ENCODE data around the gene USP21.

The USP21 gene

DNA sequence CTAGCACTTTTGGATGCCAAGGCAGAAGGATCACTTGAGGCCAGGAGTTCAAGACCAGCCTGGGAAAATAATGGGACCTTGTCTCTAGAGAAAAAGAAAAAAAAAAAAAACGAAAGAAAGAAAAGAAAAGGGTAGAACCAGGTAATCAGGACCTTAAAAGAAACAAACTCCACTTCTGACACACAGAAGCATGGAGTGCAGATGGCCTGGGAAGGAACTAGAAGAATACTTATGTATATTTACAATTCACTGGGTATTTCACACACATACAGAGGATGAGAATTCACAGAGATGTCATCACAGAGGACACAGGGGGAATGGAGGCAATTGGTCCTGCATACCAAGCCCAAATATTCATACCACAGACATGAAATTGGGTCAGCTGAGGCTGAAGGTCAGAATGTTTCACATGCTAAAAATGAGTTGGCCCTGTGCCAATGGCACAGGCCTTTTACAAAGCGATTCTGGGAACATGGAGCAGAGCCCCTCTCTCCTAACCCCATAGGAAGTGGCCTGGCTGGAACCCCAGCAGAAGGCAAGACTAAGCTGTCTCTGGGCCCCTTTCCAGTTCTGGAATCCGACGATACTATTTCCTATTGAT lies 13.6 kb downstream of the USP21 start:
- no peak for DNase-seq

DNA sequence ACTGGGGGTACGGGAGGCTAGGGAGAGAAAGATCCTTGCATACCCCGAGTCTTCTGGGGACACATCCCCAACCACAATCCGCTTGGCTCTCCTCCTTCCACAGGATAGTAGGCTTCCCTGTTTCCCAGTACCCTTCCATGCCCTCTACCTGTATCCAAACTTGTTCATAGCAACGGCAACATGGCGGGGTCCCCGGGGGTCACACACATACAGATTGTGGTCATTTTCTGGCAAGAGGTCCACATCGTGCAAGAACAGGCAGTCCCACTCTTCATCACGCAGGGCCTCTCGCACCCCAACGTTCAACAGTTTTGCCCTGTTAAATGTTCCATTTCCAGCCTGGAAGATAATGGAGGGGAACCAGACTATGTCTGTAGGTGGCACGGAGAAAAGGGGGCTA lies 14.4 kb downstream of the USP21 start:
- DNase-seq, result no peak

DNA sequence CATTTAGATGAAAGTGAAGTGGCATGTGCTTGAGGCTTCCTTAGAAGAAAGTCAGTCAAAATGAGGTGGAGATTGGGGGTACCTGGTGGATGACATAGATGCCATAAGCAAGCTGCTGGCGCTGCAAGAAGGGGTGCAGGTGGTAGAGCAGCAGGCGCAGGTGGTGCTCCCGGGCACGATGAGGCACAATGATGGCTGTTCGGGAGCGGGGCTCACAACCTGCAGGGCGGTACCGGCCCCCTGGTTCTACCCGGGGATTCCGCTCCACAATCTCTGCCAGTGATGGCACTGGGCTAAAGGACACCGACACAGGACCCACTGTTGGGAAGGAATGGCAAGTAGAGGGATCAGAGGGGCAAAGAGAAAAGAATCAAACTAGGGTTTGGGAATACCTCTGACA lies 15.6 kb downstream of the USP21 start:
- no peak for DNase-seq

DNA sequence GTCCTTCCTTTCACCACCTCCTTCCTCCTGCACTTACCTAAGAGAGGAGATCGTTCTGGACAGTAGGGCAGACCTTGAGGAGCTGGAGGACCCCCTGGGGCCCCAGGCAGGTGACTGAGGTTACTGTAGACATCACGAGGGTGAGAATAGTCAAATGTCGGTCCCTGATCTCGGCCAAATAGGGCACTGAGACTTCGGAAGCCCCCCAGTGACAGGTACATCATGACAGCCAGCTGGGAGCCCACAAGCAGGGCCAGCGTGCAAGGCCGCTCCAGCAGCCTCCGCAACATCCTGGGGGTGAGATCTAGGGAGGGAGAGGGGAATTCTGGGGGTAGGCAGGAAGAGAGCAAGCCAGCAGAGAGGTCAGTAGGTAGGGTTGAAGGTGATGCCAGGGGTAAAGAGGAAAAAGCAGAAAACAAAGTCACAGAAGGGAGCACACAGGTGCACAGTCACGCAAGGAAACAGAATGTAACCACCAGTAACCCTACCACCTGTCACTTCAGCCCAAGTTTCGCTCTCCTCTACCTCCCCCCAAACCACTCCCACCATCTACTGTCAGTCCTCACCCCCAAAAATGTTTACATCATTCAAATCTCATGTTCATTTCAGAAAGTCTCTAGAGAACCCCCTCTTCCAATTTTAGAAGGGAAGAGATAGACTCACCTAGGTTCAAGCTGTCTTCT lies 16.6 kb downstream of the USP21 start:
- DNase-seq, result no peak

DNA sequence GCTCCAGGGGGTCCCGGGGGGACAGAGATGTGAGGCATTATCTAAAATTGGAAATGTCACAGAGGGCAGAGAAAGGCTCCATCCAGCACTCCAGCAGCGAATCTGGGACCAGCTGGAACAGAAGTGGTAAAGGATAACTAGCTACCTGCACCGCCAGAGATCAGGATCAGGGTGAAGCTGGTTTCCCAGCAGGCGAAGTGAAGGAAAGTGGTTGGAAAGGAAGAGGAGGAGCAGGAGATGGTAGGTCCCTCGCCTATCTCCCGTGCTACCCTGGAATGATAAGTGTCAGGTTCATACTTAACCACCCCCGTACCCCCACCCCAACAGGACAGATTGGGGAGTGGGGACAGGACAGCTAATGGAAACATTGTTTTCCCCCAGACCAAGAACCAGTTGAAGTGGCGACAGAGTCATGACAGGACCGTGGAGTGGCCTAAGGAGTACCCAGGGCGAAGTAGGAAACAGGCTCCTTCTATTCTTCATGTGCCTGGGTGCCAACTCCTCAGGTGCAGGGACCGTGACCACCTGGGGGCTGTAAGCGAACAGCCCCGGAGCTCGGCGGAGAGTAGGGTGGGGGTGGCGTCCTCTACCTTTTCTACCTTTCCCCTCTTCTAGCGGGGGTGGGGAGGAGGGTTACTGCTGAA lies 17.3 kb downstream of the USP21 start:
- no peak for DNase-seq

DNA sequence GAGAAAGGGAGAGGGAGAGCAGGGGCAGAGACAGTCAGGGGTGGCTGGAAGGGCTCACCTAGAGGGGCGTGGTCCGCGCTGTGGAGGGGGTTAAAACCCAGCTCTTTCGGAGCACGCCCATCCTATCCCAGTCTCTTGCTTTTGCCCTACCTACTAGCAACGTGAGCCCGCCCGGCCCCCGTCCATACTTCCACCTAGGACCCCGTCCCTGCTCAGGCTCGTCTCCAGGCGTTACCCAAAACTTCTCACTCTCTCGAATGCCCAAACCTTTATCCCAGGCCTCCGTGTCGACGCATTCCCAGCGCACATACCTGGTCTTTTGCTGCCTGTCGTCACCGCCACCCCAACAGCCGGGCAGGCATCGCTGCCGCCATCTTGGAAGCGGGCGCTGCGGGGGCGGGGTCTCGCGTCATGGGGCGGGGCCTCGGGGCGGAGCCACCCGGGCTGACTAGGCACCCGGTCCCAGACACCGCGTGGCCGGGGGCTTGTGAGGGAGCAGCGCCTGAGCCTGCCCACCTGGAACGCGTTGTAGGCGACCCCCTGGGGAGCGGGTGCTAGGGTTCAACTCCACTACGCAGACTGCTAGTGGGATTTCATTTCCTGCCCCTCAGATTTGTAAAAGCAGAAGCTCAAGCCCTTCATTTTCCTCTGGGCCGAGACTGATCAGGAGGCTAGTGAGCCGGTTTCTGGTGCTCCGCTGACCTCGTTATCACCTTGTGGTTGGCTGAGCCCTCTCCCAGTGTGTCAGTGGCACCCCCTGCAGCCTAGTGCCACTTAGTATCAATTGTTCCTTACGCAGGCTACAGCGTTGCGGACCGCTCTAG lies 18.0 kb downstream of the USP21 start, which contains the start of gene B4GALT3:
B4GALT3 (minus strand) TSS at position 396 of the 824 bp plus-strand sequence. CDS start 1,447 bp downstream, outside the sequence.
- peak; percentile 92 to 98 for DNase-seq

DNA sequence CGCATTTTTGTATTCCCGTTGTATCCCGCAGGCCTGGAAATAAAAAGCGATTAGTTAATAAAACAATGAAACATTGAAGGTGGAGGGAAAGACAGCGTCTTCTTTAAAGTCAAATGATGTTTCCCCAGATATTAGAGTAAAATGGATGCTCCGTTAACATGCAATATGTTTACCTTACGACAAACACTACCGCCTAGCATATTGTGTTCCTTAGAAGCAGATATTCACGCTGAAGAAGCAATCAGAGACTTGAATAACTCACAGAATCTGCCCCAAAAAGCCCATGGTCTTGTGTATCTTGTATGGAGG lies 18.6 kb downstream of the USP21 start:
- DNase-seq, result no peak

DNA sequence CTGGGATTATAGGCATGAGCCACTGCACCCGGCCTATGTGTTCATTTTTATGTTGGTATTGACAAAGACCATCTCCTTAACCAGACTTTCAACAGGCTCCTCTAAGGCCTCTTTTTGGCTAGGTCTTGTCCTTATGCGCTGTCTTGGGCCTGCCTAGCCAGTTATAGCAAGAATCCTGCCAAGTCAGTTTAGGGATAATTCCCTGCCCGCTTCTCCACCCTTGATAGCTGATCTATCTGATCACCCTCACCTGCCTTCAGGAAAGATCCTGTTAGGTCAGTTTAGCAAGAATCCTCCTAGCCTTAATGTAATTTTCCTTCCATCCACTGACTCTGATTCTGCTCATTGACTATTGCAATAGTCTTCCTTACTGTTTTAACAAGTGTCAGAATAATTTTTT lies 20.4 kb downstream of the USP21 start:
- no peak for DNase-seq

DNA sequence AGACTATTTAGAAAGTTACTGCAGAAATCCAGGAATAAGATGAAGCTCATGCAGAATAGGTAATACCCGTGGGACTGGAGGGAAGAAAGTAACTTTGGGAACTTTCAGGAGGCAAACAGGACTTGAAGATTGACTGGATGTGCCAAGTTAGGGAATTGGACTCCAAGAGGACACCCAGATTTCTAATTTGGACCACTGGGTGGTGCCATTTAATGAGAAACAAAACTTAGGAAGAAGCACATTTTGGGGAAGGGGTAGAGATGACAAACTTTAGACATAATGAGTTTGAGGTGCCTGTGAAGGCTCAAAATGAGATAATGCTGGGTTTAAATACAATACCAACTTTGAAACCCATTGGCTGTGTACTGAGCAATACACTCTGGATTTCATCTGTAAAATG lies 21.3 kb downstream of the USP21 start:
- peak in 1 of 2 experiments; percentile 44 for DNase-seq

DNA sequence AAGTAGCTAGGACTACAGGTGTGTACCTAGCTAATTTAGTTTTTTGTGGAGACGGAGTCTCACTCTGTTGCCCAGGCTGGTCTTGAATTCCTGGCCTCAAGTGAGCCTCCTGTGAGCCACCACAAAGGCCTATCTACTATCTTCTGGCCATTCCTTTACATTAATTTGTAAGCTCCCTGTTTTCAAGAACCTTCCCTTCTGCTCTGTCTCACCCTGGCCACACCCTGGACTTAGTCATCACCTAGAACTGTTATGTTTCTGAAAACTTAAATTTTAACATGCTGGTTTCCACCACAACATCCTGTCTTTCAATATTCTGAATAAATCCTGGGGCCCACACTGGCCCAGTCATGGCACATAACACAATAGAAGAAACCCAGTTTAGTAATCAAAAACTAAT lies 22.9 kb downstream of the USP21 start:
- no peak for DNase-seq

DNA sequence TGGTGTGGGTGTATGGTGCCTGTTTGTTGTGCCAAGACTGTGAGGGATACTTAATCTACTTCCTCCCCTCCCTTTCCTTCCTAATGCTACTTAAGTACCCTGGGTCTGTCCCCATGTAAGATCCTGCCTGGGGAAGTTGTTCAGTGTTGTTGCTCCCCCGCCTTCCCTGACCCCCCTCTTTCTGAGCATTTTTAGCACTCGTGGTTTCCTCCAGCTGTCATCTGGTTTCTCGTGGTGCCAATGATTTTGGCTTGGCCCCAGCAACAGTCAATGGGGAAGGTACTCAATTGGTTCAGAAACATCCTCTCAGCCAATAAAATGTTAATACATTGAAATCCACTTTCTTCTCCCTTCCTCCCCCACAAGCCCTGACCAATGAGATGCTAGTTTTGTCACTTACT lies 26.0 kb downstream of the USP21 start:
- DNase-seq, result no peak

DNA sequence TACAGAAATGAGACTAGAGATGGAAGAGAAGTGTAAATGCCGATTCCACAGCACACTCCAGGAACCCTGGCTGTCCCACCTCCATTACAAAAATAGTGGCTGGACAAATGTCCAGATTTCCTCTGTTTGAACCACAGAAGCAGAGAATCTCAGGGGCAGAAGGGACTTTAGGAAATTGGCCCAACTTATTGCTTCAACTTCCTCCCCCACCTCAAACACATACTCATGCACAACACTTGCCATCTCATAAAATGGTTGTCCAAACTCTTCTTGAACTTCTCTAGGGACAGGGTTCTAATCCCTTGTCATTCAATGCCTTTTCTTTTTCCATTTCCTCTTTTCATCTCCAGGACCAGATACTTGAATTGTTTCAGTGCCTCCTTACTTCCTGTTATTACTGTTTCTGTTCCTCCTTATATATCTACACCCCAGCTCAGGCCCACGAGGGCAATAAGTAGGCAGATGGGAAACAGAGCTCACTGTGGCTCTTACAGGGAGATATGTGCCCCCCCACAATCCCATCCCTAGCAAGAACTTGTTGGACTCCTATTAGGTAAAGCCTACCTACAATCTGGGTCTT lies 26.5 kb downstream of the USP21 start:
- DNase-seq, result no peak

DNA sequence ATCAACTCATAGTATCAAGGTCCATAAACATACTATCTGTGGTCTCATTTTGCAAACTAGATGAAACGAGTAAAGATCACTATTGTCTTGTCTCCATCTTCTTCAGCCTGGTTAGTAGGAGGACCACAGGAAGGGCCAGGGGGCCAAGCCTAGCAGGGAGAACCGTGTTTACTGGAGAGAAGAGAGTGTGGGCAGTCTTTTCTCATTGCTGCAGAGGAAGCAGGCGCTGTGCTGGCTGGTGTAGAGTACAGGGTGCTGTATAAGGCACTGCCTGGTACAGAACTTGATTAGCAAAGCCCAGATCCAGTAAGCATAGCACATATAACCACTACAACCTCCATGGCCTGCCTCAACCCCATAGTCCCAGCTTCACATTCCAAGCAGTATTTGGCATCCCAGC lies 28.0 kb downstream of the USP21 start:
- no peak for DNase-seq

DNA sequence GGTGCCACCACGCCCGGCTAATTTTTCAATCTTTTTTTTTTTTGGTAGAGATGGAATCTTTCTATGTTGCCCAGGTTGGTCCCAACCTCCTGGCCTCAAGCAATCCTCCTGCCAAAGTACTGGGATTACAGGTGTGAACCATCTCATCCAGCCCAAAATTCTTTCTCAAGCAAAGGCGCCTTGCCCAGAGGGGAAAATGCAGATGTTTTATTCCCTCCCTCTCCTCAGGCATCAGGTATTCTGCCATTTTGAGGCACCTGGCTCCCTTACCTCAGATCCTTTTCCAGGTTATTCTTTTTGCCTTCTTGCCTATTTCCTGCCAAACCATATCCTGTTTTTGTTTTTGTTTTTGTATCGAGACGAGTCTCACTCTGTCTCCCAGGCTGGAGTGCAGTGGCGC lies 29.1 kb downstream of the USP21 start:
- DNase-seq, result no peak

DNA sequence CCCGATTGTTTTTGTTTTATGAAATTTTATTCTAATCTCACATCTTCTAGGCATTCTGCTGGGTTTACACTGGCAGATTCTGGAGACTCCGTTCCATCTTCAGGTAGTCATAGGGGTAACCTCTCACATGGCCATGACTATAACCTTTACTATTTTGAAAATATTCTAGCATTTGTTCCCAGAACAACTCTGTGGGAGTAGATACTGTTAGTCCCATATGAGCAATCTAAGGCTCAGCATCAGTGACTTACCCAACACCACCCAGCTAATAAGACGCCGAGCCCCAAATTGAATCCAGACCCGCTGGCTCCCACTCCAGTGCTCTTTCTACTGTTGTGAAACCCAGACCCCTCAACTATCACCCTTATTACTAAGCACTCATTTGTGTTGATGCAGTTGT lies 29.7 kb downstream of the USP21 start:
- no peak for DNase-seq

DNA sequence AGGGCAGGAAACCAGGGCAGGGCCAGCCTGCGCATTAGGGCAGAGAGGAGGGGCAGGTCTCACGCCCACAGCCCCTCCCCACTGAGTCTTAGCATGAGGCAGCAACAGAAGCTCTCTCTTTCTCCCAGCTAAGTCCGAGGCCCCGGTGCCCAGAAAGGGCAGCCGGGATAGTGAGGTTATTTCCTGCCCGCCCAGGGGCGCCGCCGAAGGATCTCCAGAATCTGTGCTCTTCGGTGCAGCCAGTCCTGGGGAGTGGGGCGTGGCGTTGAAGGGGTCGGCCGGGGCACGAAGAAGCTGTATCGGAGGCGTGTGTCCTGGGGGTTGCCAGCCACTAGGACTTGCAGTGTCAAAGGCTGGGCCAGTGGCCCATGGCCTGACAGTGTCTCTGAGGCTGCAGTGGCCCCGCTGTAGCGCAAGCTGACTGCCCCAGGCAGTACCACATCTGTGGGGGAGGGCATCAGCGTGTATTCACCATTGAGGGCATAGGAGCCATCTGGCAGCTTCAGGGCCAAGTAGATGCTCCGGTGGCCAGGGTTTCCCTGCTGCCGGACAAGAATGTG lies 31.7 kb downstream of the USP21 start:
- no peak for DNase-seq

DNA sequence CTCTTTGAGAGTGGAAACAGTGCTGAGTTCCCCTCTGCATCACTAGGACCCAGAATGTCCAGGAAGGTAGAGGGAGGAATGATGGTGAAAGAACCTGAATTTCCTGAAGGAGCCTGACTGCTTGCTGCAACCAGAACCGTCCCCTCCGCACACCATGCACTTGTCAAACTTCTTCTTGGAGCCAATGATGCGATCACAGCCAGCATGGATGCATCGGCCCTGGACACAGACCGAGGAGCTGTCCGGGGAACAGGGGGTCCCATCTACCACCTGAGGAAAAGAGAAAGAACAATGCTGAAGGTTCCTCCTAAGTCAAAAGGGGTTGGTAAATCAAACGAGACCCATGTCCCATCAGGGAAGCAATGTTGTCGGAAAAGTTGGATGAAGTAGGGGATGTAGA lies 32.7 kb downstream of the USP21 start:
- no peak for DNase-seq

DNA sequence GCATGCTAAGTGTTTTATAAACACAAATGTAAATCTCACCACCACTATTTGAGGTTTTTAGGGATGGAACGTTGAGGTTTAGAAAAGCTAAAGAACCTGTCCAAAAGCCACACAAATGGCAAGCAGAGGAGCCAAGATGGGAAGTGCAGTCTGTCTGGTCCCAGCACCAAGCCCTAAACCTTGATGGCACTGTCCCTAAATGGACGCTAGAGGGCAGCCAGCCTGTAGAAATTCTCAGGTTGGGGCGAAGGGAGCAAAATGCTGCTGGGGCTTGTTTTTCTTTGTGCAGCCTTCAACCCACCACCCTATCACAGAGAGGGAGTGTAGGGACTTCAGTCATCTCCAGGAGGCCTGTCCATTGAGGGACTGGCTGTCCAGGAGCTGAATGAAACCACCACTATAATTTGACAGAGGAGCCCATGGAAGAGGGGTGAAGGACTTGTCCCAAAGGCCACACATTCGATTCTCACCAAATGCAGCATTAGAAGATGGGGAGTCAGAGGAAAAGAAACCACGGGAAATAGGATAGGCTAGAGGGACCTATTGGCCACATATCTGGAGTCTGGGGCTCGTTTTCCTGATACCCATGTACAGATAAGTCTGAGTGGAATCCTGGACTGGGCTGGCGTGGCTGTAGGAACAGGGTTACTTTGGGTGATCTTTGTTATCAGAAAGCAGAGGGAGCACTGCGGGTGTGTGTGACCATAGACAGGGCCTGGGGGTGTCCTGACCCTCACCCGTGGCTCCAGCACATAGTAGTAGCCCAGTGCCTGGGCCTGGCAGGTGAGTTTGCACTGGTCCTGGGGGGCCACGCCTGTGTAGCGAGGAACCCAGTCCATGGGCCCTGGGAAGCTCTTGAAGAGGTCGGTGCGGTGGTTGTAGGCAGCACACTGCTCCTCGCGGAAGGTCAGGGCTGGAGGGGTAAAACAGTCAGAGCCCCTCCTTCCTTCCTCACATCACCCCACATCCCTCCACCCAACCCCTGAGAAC lies 33.5 kb downstream of the USP21 start:
- peak; percentile 81 to 95 for DNase-seq

DNA sequence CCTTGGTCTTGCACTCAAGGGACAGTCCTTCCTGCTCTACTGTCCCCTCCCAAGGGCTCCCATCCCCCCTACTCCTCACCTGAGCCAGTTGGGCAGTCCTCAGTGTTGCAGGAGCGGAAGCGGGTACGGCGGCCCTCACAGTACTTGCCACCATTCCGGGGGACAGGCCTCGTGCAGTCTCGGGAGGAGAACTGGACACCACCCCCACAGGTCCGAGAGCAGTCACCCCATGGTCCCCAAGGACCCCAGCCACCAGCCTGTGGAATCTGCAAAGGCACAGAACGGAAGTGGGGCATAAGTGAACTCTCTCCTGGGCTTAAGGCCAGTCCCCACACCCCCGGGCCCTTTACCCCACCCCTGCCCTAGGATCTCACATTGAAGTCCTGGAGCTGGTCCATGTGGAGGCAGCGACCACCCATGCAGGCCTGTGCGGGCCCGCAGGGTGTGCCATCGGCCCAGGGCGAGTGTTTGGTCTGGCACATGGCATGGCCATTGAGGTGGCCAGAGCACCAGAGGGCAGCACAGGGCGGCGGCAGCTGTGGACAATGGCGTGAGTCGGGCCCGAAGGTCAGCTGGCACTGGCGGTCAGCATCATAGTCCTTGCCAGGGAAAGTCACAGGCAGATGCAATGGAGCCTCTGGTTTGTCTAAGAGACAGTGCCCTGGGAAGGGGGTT lies 34.4 kb downstream of the USP21 start:
- DNase-seq, result no peak

DNA sequence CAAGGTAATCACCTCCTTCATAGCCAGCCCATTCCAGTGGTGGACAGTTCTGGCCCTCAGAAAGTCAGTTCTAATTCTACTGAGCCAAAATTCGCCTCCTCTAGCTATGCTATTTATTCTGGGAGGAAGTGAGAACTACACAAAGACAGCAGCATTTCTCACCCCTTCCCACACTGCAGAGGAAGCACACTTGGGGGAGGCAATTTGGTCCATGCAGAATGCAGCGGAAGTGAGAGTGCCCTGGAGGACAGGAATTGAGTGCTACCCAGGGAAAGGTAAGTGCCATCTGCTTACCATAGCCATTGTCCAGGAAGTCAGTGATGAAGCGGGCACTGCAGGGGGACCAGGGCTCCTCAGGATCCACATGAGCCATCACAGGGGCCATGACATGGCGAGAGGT lies 35.9 kb downstream of the USP21 start:
- DNase-seq, result no peak

DNA sequence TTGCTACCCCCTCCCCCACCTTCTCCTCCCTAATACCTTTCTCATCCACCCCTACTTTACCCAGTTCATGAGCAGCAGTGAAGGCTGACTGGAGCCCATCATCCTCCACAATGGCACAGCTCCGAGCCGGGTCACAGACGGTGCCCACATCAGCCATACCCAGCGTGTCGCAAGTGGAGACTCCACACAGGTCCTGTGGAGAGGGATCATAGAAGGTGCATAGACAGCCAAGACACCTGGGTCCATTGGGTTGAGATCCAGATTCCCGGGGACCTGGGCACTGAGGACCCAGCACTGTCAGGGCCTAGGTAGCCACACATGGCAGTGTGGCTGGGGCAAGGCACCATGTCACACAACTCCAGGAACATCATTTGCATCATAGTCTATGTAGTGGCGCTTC lies 36.8 kb downstream of the USP21 start:
- DNase-seq, result no peak
